Stimulated activated CD8-positive, alpha-beta memory T cell treated with anti-CD3 and anti-CD28 coated beads, Interleukin-15, amount 100 ng/mL, for 1 hour (primary cell): ENCODE measurements around the gene ZNF407.
"Not testable (repeated sequence)": the region's sequence is repeated elsewhere in the genome, so short reads cannot be mapped to it uniquely, and the experiment has no call there.

ENCODE experiments used
- DNase-seq: peaks from one replicate; pipeline ENCODE4 v3.0.0-alpha.2; 2020; ENCODE audit warnings: low read depth

Gene ZNF407

GRCh38 chr18:74971776-74972175, 374.1 kb downstream of the ZNF407 start:
- not testable (repeated sequence) for DNase-seq

GRCh38 chr18:74972354-74972753, 374.7 kb downstream of the ZNF407 start:
- no peak for DNase-seq

- no peak for DNase-seq
Measured at GRCh38 chr18:74975001-74975400, 377.3 kb downstream of the ZNF407 start.

- DNase-seq, result no peak
Measured at GRCh38 chr18:74976331-74976909, 378.8 kb downstream of the ZNF407 start.

- DNase-seq, result no peak
Measured at GRCh38 chr18:74977041-74977440, 379.4 kb downstream of the ZNF407 start.

GRCh38 chr18:74980669-74981068, 383.0 kb downstream of the ZNF407 start:
- no peak for DNase-seq

GRCh38 chr18:74981476-74981875, 383.8 kb downstream of the ZNF407 start:
- DNase-seq, result no peak

GRCh38 chr18:74982946-74983635, 385.4 kb downstream of the ZNF407 start:
- DNase-seq, result no peak

GRCh38 chr18:74989134-74989533, 391.5 kb downstream of the ZNF407 start:
- no peak for DNase-seq

GRCh38 chr18:74990563-74991081, 393.0 kb downstream of the ZNF407 start:
- no peak for DNase-seq

GRCh38 chr18:74994502-74995418, 397.1 kb downstream of the ZNF407 start:
- DNase-seq, result no peak

- no peak for DNase-seq
Measured at GRCh38 chr18:74995419-74995736, 397.7 kb downstream of the ZNF407 start.

- DNase-seq, result no peak
Measured at GRCh38 chr18:74996055-74996454, 398.4 kb downstream of the ZNF407 start.

- DNase-seq, result no peak
Measured at GRCh38 chr18:74996996-74997395, 399.3 kb downstream of the ZNF407 start.

- DNase-seq, result no peak
Measured at GRCh38 chr18:75000920-75001319, 403.2 kb downstream of the ZNF407 start.

GRCh38 chr18:75003039-75003438, 405.4 kb downstream of the ZNF407 start:
- no peak for DNase-seq

GRCh38 chr18:75003764-75004690, 406.4 kb downstream of the ZNF407 start:
- DNase-seq, result no peak

GRCh38 chr18:75005626-75006025, 408.0 kb downstream of the ZNF407 start:
- no peak for DNase-seq

GRCh38 chr18:75008186-75008585, 410.5 kb downstream of the ZNF407 start:
- no peak for DNase-seq

GRCh38 chr18:75009296-75009695, 411.6 kb downstream of the ZNF407 start:
- no peak for DNase-seq

- no peak for DNase-seq
Measured at GRCh38 chr18:75009878-75010277, 412.2 kb downstream of the ZNF407 start.

GRCh38 chr18:75010278-75010677, 412.6 kb downstream of the ZNF407 start:
- no peak for DNase-seq
